Neural progenitor cell (in vitro differentiated cells): Measurements from ENCODE around the gene SPEF2. TPM values are rescaled to one million over a fixed set of nuclear protein-coding genes. Genes with fewer than 3 reads are reported as not detected.

Experiments
- DNase-seq: peaks from one replicate; pipeline ENCODE4 v3.0.0-alpha.2; 2016; ENCODE audit warnings: low spot score
- H2AFZ ChIP-seq: fragments of 200-600 bp; sonication (generic); replicated peaks from 2 replicates; pipeline ENCODE4 v1.6.1; 2016; ENCODE audit warnings: antibody characterized with exemption
- H3F3A ChIP-seq: fragments of 200-600 bp; sonication (generic); 2 replicates; pipeline ENCODE4 v1.6.1; 2016; ENCODE audit warnings: antibody characterized with exemption, low read depth
- H3K27ac ChIP-seq: fragments of 200-600 bp; sonication (generic); 2 replicates; pipeline ENCODE4 v1.5.1; 2016; ENCODE audit warnings: mild to moderate bottlenecking
- H3K27me3 ChIP-seq: fragments of 200-600 bp; sonication (generic); 2 replicates; pipeline ENCODE4 v1.6.1; 2016; ENCODE audit warnings: mild to moderate bottlenecking, moderate library complexity
- H3K36me3 ChIP-seq: fragments of 200-600 bp; sonication (generic); 2 replicates; pipeline ENCODE4 v1.5.1; 2016
- H3K4me1 ChIP-seq: fragments of 200-600 bp; sonication (generic); 2 replicates; pipeline ENCODE4 v1.6.1; 2016; ENCODE audit warnings: mixed run types
- H3K4me2 ChIP-seq: fragments of 200-600 bp; sonication (generic); 2 replicates; pipeline ENCODE4 v1.6.1; 2016
- H3K4me3 ChIP-seq: fragments of 200-600 bp; sonication (generic); 2 replicates; pipeline ENCODE4 v1.5.1; 2016
- H3K79me2 ChIP-seq: fragments of 200-600 bp; sonication (generic); 2 replicates; pipeline ENCODE4 v1.6.1; 2016; ENCODE audit warnings: low read depth
- H3K9ac ChIP-seq: fragments of 200-600 bp; sonication (generic); 2 replicates; pipeline ENCODE4 v1.6.1; 2016
- H3K9me3 ChIP-seq: fragments of 200-600 bp; sonication (generic); 2 replicates; pipeline ENCODE4 v1.5.1; 2016; ENCODE audit warnings: low read depth
- H4K20me1 ChIP-seq: fragments of 200-600 bp; sonication (generic); 2 replicates; pipeline ENCODE4 v1.6.1; 2016; ENCODE audit warnings: low read depth
- H3K27ac Mint-ChIP-seq: 3 replicates; pipeline ENCODE4 v1.8.0; 2021; ENCODE audit warnings: mixed read lengths
- H3K27me3 Mint-ChIP-seq: 2 replicates; pipeline ENCODE4 v1.8.0; 2022; ENCODE audit warnings: low read depth, mild to moderate bottlenecking, inconsistent platforms, moderate library complexity, mixed read lengths; ENCODE audit not compliant: insufficient read depth
- H3K36me3 Mint-ChIP-seq: 3 replicates; pipeline ENCODE4 v1.8.0; 2021; ENCODE audit warnings: mixed read lengths
- H3K4me1 Mint-ChIP-seq: 3 replicates; pipeline ENCODE4 v1.8.0; 2021; ENCODE audit warnings: mixed read lengths
- H3K4me3 Mint-ChIP-seq: 3 replicates; pipeline ENCODE4 v1.8.0; 2021; ENCODE audit warnings: mild to moderate bottlenecking, moderate library complexity, mixed read lengths
- H3K9me3 Mint-ChIP-seq: 3 replicates; pipeline ENCODE4 v1.8.0; 2020; ENCODE audit warnings: mixed read lengths
- CTCF ChIP-seq: fragments of 200-600 bp; sonication (generic); IDR thresholded peaks from 2 replicates; pipeline ENCODE4 v1.5.1; 2017; ENCODE audit warnings: antibody characterized with exemption, mild to moderate bottlenecking
- EZH2 ChIP-seq: fragments of 200-600 bp; sonication (generic); IDR thresholded peaks from 2 replicates; pipeline ENCODE4 v1.6.1; 2017; ENCODE audit warnings: antibody characterized with exemption, mild to moderate bottlenecking, moderate library complexity
- EZH2phosphoT487 ChIP-seq: fragments of 200-600 bp; sonication (generic); IDR thresholded peaks from 2 replicates; pipeline ENCODE4 v1.6.1; 2017; ENCODE audit warnings: antibody characterized with exemption
- total RNA-seq: library from RNA; depleted of rRNA; stranded (reverse); fragments of >200 nt; gene quantifications from 2 replicates; pipeline ENCODE4 v1.2.3, GENCODE V29; 2015; ENCODE audit warnings: low replicate concordance

The SPEF2 gene
- total RNA-seq, 1 donor from 2014 or later, result 5.8 TPM

- no peaks in the 10 kb centered on the region for H3K9me3 ChIP-seq
- TF ChIP-seq EZH2phosphoT487 (no peak), CTCF (no peak), EZH2 (no peak)
- H3F3A ChIP-seq, result peaks cover 20% of the 10 kb centered on the region
- Mint-ChIP-seq H3K9me3 (no peaks in the 10 kb centered on the region), H3K4me1 (peaks cover 20% of the 10 kb centered on the region), H3K27me3 (no peaks in the 10 kb centered on the region), H3K36me3 (no peaks in the 10 kb centered on the region), H3K27ac (no peak overlapping the region), H3K4me3 (no peak overlapping the region)
- H3K36me3 ChIP-seq, result no peaks in the 10 kb centered on the region
- peaks cover 21% of the 10 kb centered on the region for H3K4me1 ChIP-seq
- H2AFZ ChIP-seq, result no peak overlapping the region
- H3K4me3 ChIP-seq, result no peak overlapping the region
- DNase-seq, result no peak
- H3K79me2 ChIP-seq, result no peaks in the 10 kb centered on the region
- H3K27me3 ChIP-seq, result peaks cover 99% of the 10 kb centered on the region
- no peak overlapping the region for H3K4me2 ChIP-seq
- H3K9ac ChIP-seq, result no peak overlapping the region
- no peak overlapping the region for H3K27ac ChIP-seq
- no peaks in the 10 kb centered on the region for H4K20me1 ChIP-seq
These were observed 138.3 kb downstream of the SPEF2 start for GRCh38 chr5:35755966-35756365.

GRCh38 chr5:35758151-35758724 is 140.6 kb downstream of the SPEF2 start:
- Histone ChIP-seq H3K4me3 (no peak overlapping the region), H3K79me2 (no peaks in the 10 kb centered on the region), H3K4me2 (no peak overlapping the region), H3K36me3 (no peaks in the 10 kb centered on the region), H3K27ac (no peak overlapping the region), H2AFZ (no peak overlapping the region), H3K4me1 (peaks cover 19% of the 10 kb centered on the region), H3F3A (peaks cover 19% of the 10 kb centered on the region), H4K20me1 (no peaks in the 10 kb centered on the region), H3K9ac (no peak overlapping the region), H3K9me3 (no peaks in the 10 kb centered on the region), H3K27me3 (peaks cover 99% of the 10 kb centered on the region)
- DNase-seq, result no peak
- Mint-ChIP-seq H3K4me1 (peaks cover 19% of the 10 kb centered on the region), H3K27me3 (no peaks in the 10 kb centered on the region), H3K36me3 (no peaks in the 10 kb centered on the region), H3K27ac (no peak overlapping the region), H3K9me3 (no peaks in the 10 kb centered on the region), H3K4me3 (no peak overlapping the region)
- TF ChIP-seq EZH2phosphoT487 (no peak), CTCF (no peak), EZH2 (no peak)

- no peaks in the 10 kb centered on the region for H3K36me3 ChIP-seq
- no peak overlapping the region for H2AFZ ChIP-seq
- H3K4me2 ChIP-seq, result no peak overlapping the region
- Mint-ChIP-seq H3K36me3 (no peaks in the 10 kb centered on the region), H3K4me3 (no peak overlapping the region), H3K4me1 (no peaks in the 10 kb centered on the region), H3K27me3 (no peaks in the 10 kb centered on the region), H3K9me3 (no peaks in the 10 kb centered on the region), H3K27ac (no peak overlapping the region)
- H3F3A ChIP-seq, result no peaks in the 10 kb centered on the region
- no peaks in the 10 kb centered on the region for H3K9me3 ChIP-seq
- H4K20me1 ChIP-seq, result no peaks in the 10 kb centered on the region
- no peak overlapping the region for H3K27ac ChIP-seq
- no peak overlapping the region for H3K4me3 ChIP-seq
- no peaks in the 10 kb centered on the region for H3K79me2 ChIP-seq
- no peak overlapping the region for H3K9ac ChIP-seq
- H3K27me3 ChIP-seq, result peaks cover 100% of the 10 kb centered on the region
- no peak for DNase-seq
- no peaks in the 10 kb centered on the region for H3K4me1 ChIP-seq
- TF ChIP-seq EZH2, result no peak
- no peak for TF ChIP-seq CTCF
- TF ChIP-seq EZH2phosphoT487, result no peak
These were observed 143.9 kb downstream of the SPEF2 start for GRCh38 chr5:35761541-35761940.
